ENCODE data around the gene DNAJB2.

DNA sequence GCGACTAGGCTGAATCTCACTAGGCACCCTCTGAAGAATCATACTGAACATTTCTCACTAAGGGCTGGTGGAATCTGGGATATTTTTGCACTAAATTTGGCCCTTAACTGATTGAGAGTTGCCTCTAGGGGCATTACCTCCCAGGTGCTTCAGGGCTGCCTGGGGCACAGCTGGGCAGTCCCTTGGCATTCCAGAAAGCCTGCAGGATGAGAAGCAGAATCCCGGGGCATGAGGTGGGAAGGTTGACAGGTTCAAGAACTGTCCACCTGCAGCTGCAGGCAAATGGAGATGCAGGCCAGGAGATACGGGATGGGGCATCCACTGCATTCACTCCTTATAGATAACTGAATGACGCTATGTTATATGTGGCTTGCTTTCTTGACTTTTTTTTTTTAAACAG is 46.0 kb downstream of the DNAJB2 start:
- TF ChIP-seq, protein P1, sequence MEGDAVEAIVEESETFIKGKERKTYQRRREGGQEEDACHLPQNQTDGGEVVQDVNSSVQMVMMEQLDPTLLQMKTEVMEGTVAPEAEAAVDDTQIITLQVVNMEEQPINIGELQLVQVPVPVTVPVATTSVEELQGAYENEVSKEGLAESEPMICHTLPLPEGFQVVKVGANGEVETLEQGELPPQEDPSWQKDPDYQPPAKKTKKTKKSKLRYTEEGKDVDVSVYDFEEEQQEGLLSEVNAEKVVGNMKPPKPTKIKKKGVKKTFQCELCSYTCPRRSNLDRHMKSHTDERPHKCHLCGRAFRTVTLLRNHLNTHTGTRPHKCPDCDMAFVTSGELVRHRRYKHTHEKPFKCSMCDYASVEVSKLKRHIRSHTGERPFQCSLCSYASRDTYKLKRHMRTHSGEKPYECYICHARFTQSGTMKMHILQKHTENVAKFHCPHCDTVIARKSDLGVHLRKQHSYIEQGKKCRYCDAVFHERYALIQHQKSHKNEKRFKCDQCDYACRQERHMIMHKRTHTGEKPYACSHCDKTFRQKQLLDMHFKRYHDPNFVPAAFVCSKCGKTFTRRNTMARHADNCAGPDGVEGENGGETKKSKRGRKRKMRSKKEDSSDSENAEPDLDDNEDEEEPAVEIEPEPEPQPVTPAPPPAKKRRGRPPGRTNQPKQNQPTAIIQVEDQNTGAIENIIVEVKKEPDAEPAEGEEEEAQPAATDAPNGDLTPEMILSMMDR (IDR thresholded peaks at IDR 0.05 in 4 of 5, conservative IDR thresholded peaks at IDR 0.05 in 1 of 5) = no peak
- no peak for TF ChIP-seq POLR2A (IDR thresholded peaks at IDR 0.05)
